LNCaP clone FGC (cell line): Measurements from ENCODE around the gene EPHA4.

Experiments used
- DNase-seq: peaks from one replicate; pipeline ENCODE4 v3.0.0-alpha.2; 2011; ENCODE audit warnings: low read depth
- H3K4me3 ChIP-seq: 2 replicates; pipeline ENCODE4 v1.5.1; 2011; ENCODE audit warnings: mild to moderate bottlenecking, low read depth, low read length, control low read depth
- TF ChIP-seq, protein P1 (sequence below): IDR thresholded peaks from 2 replicates; pipeline ENCODE4 v1.5.1; 2012; ENCODE audit warnings: mild to moderate bottlenecking; ENCODE audit not compliant: control insufficient read depth, insufficient read depth; ENCODE audit errors: extremely low read depth

Gene EPHA4

DNA sequence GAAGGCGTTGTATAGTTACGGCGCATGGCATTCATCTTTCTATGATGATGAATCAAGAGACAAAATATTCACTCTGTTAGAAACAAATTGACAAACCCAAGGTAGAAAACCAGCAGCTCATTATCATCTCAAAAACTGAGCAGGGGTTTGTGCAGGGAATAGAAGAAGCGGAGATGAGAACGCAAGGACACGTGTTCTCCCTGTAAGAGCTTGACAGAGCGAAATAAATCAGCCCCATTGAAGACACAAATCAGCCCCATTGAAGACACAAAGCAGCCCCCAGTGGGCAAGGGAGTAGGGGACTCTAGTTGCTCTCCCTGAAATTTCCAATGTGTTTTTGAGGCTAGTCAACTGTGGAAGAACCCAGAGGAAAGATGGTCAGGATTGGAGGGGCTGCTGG is 199.2 kb downstream of the EPHA4 start:
- TF ChIP-seq, protein P1, sequence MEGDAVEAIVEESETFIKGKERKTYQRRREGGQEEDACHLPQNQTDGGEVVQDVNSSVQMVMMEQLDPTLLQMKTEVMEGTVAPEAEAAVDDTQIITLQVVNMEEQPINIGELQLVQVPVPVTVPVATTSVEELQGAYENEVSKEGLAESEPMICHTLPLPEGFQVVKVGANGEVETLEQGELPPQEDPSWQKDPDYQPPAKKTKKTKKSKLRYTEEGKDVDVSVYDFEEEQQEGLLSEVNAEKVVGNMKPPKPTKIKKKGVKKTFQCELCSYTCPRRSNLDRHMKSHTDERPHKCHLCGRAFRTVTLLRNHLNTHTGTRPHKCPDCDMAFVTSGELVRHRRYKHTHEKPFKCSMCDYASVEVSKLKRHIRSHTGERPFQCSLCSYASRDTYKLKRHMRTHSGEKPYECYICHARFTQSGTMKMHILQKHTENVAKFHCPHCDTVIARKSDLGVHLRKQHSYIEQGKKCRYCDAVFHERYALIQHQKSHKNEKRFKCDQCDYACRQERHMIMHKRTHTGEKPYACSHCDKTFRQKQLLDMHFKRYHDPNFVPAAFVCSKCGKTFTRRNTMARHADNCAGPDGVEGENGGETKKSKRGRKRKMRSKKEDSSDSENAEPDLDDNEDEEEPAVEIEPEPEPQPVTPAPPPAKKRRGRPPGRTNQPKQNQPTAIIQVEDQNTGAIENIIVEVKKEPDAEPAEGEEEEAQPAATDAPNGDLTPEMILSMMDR = no peak
- no peak overlapping the region for H3K4me3 ChIP-seq
- no peak for DNase-seq

DNA sequence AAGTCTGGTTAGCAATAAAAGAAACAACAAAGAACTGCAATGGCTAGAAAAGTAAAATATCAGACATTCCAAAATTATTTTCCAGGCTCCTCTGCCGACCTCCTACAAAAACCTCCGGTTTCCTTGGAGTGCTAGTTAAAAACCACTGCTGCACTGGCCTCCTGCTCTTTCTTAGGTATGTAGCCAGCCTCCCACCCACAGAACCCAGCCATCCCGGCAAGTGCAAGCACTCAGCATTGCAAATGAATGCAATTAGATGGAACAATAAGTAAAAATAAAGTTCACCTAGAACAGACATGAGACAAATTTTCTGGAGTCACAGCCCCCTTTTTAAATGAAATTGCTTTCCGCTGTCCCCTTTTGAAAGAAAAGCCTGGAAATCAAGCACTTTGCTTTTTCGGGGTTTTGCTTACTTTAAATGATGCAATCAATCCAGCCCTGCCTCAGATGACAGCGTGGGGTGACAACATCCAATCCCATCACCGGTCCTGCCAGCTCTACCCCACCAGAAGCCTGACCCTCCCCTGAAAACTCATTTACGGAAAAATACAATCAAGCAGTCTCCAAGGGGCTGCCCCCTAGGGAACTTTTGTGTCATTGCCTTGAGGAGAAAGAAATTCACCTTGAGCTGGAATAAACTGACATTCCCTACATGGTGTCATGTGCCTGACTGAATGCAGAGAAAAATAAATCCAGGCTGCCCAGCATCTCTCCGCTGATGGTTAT is 199.8 kb downstream of the EPHA4 start:
- TF ChIP-seq, protein P1 = no peak
- no peak overlapping the region for H3K4me3 ChIP-seq
- DNase-seq = no peak

DNA sequence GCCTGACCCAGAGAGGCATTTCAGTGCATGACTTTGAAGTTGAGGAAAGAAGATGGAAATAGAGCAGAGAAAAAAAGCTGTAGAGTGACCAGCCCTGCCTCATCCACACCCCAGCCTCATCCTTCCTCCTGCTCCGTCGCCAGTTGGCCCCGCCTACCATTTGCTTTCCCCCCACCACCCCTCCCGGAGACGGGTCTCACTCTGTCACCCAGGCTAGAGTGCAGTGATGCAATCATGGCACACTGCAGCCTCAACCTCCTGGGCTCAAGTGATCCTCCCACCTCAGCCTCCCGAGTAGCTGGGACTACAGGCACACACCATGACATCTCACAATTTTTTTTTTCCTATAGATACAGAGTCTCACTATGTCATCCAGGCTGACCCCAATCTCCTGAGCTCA is 200.8 kb downstream of the EPHA4 start:
- no peak for DNase-seq
- TF ChIP-seq, protein P1 = no peak
- H3K4me3 ChIP-seq = no peak overlapping the region

- TF ChIP-seq, protein P1 = no peak
Measured at GRCh38 chr2:221370857-221371211, 201.3 kb downstream of the EPHA4 start.

DNA sequence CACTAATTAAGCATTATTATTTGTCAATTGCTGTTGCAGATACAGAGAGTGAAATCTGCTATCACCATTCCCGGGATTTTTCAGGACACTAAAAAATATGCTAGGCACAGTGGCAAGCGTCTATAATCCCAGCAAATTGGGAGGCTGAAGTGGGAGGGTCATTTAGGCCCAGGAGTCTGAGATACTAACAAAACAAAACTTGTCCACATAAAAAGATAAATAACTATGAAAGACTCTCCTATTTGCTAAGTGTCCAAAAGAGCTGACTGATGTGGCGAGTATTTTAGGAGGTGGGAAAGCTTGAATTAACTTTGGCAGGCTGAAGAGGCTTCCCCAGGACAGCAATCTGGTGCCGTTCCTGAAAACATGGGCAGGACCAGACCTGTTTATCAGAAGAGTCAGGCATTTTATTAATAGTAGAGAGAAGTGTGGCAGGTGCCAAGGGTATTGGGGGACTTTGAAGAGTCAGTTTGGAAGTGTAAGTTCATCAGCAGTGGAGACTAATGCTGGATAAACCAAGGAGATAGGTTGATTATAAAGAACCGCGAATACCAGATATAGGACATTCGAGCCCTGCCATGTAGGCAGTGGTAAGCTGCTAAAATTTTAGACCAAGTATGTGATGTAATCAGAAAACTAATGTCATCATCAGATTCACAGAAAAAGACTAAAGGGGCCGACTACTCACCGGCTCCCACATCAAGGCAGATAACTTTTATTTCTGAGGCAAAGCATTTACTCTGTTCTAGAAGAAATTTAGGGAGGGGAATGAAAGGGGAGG is 201.8 kb downstream of the EPHA4 start:
- DNase-seq = no peak
- TF ChIP-seq, protein P1 = no peak
- H3K4me3 ChIP-seq = no peak overlapping the region

More at GRCh38 chr2:221370857-221371211, 201.3 kb downstream of the EPHA4 start:
- no peak for DNase-seq
- H3K4me3 ChIP-seq = no peak overlapping the region
